Activated CD8-positive, alpha-beta memory T cell treated with anti-CD3 and anti-CD28 coated beads, Interleukin-2, amount 50 U/mL, for 1 hour (primary cell): ENCODE results near the gene CLCC1.
"Not testable (repeated sequence)": the region's sequence is repeated elsewhere in the genome, so short reads cannot be mapped to it uniquely, and the experiment has no call there.

Experiments used
- DNase-seq: peaks from one replicate; pipeline ENCODE4 v3.0.0-alpha.2; 2020; ENCODE audit errors: extremely low read depth

CLCC1 gene

DNA sequence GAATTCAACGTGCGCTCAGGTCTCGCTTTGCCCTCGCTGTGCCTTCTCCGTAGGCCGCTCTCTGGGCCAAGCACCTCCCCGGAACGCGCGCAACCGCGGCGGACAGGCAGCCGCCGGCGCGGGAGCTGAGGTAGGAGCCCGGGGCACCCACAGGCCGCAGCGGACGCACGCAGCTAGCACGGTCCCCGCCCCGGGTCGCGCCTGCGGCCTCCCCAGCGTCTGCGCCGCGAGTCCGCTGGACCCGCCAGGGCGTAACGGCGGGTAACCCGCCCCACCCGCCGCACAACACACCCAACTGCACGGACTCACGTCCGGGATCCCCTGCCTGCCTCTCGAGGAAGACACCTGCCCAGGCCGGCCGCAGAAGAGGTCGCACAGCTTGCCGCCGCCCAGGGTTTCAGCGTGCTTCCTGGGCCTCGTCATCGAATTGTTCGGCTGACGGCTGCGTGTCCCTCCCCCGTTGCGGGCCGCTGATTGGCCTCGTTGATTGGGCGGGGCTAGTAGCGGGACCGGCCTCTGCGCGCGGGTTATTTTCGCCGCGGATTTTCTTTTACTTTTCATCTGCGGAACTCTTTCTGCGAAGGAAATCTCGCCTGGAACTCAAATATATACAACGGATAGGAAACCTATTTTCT lies at the start of gene CLCC1:
TSS of gene CLCC1 (minus strand) at position 433 of the 635 bp plus-strand sequence. CDS start 13,047 bp downstream, outside the sequence.
- DNase-seq, result peak; percentile 80

DNA sequence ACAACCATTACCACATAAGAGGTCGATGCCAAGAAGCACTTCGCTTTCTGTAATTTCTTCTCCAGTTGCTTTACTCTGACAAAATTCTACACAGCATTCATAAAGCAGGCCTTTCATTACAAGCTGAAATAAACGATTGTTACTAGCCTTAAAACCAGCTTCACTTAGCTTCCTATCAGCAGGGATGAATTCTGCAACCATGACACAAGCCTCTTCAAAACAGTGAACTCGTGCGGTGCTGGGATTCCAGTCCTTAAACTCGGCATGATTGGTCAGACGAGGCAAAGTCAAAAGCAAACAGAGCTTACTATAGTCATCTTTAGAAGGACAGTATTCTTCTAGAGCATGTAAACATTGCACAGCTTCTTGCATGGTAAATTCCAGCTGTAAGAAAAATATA lies 48.1 kb upstream of the CLCC1 start:
- no peak for DNase-seq

DNA sequence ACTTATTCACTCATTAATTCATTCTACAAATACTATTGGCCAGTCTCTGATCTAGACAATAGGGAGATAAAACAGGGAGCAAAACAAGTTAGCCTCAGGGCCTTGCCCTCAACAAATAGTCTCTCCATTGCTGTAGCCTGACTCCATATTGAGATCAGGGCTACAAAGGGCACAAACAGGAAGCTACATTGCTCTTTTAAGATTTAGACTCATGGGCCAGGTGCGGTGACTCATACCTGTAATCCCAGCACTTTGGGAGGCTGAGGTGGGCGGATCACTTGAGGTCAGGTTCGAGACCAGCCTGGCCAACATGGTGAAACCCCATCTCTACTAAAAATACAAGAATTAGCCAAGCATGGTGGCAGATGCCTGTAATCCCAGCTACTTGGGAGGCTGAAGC lies 33.3 kb upstream of the CLCC1 start:
- not testable (repeated sequence) for DNase-seq

DNA sequence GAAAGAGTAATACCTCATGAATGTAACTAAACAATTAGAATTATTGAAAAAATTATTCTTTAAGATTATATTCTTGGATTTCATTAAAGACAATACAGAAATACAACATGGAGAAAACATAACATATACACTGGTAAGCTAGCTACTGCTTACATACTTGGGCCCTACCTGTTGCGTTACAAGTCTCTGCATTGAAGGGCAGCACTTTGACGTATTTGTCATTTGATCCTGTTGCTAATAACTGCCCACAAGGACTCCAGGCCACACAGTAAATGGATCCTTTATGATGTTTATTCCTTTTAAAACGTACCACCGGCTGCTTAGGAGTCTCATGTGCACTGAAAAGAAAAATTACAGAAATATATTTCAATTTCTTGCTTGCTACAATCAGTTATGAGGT lies 19.8 kb upstream of the CLCC1 start:
- DNase-seq, result no peak

DNA sequence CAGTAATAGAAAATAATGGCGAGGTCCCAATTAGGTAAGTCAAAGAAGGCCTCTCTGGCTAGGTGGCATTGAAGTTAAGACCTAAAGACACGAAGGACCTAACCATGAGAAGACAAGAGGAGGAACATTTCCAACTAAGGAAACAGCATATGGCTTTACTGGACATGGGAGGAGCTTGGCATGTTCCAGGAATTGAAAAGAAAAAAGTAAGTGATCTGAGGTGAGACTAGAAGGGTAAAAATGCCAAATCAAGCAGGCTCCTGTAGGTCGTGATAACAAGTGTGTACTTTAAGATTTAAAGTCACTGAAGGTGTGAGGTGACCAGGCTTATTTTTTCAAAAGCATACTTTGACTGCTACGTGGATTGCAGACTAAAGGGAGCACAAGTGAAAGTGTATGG lies 13.4 kb upstream of the CLCC1 start:
- DNase-seq, result no peak

- DNase-seq, result no peak
Observed at GRCh38 chr1:108972951-108973350, 9.7 kb upstream of the CLCC1 start.

DNA sequence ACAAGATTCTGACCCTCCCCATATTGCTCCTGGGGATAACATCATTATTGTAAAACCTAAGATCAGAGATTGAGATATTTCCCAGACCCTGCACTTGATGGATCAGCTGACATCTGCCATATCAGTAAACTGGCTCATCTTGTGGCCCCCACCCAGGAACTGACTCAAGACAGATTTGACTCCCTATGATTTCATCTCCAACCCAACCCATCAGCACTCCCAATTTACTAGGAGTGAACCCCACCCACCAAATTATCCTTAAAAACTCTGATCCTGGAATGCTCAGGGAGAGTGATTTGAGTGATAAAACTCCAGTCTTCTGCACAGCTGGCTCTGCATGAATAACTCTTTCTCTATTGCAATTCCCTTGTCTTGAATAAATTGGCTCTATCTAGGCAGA lies 6.1 kb upstream of the CLCC1 start:
- DNase-seq, result no peak

- DNase-seq, result no peak
Observed at GRCh38 chr1:108962681-108963051, 618 bp downstream of the CLCC1 start.

DNA sequence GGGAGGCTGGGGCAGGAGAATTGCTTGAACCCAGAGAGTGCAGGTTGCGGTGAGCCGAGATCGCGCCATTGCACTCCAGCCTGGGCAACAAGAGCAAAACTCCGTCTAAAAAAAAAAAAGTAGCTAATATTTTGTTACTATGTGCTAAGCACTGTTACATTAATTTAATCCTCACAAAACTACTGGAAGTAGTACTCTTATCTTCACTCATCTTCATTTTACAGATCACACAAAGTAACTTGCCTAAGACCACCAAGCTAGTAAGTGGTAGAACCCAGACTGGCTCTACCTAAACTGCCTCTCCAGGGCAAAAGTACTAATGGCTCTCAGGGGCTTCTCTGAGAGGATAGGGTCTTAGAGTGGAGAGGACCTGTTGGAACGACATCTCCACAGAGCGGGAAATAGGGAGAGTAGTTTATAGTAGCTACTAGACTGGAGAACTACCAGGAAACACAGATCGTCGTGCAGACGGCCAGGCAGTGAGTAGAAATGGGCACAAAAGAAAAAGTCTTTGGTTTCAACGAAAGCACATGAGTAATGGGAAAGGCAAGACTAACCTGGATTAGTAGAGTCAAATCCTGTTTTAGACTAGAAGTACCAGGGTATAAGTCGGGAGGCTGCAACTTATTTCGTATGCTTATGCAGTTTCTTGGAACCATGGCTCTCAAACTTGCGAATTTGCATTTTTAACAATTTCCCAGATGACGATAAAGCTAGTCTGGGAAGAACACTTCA lies 1.4 kb downstream of the CLCC1 start:
- DNase-seq, result no peak

- DNase-seq, result no peak
Observed at GRCh38 chr1:108961198-108961597, 2.1 kb downstream of the CLCC1 start.

DNA sequence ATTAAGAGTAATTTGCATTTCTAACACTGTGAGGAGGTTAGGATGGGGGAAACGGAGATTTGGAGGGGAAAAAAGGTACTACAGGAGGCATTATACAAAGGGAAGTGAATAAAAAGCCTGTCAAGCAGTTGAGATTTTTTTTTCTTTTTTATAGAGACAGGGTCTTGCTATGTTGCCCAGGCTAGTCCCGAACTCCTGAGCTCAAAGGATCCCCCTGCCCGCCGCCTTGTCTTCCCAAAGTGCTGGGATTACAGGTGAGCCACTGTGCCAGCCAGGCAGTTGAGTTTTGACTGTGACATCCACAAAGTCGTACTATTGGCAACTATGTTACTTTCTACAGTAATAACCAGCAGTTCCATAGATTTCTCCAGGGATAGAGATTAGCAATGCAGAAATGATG lies 2.6 kb downstream of the CLCC1 start:
- DNase-seq, result no peak

DNA sequence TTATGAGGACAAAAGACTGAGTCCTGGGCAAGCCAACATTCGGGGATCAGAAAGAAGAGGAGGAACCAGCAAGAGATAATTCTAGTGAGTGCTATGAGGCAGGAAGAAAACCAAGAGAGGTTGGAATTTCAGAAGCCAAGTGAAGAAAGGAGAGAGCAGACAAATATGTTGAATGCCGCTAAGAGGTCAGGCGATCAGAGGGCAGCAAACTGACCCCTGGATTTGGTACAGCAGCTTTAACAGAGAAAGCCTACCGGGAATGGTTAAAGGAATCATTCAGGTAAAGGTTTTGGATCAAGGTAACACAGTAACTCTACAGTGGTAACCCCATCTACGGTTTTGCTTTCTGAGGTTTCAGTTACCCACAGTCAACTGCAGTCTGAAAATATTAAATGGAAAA lies 5.4 kb downstream of the CLCC1 start:
- no peak for DNase-seq

DNA sequence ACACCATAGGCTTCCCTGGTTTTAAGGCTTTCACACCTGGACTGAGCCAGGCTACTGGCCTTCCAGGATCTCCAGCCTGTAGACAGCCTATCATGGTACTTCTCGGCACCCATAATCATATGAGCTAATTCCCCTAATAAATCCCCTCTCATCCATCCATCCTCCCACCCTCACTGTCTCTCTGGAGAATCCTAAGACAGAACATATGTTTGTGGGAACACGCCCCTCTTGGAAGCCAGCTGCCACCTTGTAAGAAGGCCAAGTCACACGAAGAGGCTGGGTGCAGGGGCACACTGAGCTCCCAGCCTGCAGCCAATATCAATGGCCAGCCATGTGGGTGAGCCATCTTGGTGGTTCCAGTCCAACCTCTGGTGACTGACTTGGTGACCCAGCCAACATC lies 7.4 kb downstream of the CLCC1 start:
- no peak for DNase-seq

DNA sequence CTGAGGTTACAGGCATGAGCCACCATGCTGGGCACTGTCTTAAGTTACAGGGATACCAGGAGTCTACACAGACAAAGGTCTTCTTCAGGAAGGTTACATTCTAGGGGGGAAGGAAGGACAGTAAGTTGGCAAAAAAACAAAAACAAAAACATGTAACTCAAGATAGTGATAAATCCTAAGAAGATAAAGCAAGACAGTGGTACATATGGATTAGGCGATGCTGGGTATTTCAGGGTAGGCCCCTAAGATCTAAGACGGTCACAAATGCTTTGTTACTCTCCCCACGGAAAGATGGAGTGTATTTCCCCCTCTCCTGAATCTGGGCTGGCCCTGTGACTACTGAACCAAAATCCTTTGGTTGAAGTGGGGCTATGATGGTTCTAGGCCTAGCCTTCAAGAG lies 8.2 kb downstream of the CLCC1 start:
- DNase-seq, result no peak

GRCh38 chr1:108953452-108953851 lies 9.8 kb downstream of the CLCC1 start:
- no peak for DNase-seq

- DNase-seq, result no peak
Observed at GRCh38 chr1:108951242-108951641, 12.0 kb downstream of the CLCC1 start.

DNA sequence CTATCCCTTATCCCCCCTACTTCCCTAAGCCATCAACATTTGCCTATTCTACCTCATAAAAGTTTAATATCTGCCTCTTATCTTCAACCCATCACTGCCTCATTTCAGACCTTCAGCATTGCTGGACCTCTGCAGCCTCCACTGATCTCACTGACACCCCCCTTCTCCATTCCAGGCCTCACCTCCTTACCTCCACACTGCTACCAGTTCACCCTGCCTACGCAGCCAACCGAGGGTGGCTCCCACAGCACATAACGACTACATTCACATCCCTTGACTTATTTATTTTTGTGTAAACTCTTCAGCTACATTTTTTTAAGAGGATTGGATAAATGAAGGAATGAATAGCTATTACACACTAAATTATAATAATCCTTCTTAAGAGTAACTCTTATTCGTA lies 14.2 kb downstream of the CLCC1 start:
- no peak for DNase-seq

- no peak for DNase-seq
Observed at GRCh38 chr1:108947871-108948525, 15.3 kb downstream of the CLCC1 start.

GRCh38 chr1:108936170-108936569 lies 27.1 kb downstream of the CLCC1 start:
- DNase-seq, result no peak

DNA sequence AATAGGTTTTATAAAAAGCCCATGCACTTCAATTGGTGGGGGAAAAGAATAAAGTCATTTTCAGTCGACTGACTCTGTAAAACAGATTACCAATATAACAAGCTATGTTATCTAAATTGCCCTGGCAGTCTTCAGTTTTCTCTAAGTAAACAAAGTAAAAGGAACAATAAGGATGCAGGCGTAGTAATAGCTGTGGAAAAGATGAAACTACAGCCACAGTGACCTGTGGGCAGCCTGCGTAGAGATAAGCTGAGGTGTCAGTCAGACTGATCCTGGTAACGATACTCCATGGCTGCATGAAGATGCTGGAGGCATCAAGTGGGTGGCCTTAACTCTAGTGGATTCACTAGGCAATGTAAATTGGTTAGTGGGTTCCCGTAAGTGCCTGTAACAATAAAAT lies 29.3 kb downstream of the CLCC1 start:
- DNase-seq, result no peak

DNA sequence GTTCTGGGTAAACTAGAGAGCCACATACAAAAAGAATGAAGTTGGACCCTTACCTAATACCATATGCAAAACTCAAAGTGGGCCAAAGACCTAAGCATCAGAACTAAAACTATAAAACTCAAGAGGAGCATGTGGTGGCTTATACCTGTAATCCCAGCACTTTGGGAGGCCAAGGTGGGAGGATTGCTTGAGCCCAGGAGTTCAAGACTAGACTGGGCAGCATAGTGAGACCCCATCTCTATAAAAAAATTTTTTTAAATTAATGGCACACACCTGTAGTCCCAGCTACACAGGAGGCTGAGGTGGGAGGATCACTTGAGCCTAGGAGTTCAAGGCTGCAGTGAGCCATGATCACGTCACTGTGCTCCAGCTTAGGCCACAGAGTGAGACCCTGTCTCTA lies 35.7 kb downstream of the CLCC1 start:
- DNase-seq, result not testable (repeated sequence)

DNA sequence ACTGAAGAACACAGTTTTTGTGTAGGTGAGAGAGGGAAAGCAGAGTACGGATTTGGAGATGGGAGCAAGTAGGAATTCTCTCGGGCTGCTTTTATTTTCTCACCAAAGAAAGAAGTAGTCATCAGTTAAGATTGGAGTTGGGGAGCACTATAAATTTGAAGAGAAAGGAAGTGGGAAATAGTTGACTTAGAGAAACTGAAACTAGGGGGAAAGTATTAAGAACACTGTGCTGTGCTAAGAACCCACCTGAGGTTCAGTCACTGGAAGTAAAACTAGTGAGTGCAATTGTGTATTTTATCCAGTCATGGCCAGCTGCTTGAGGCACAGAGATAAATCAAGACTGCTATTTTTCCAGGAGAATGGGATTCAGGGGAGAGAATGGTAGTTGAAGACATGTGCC lies 37.4 kb downstream of the CLCC1 start:
- DNase-seq, result no peak

DNA sequence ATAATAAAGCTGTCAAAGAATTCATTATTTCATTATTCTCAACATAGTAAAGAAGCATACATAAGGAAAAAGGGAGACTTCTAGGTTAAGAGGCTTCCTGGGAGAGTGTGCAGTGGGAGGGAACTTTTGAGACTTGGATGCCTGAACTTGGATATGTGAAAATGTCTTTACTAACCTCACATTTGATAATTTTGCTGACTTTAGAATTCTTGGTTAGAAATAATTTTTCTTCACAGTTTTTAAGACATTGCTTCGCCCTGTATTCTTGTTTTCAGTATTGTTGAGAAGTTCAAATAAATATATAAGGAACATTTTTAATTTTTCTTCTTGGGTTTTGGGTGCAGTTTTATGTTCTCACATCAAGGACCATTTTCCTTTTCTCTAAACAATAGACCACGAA lies 46.5 kb downstream of the CLCC1 start:
- DNase-seq, result no peak
